GM12875 (cell line): ENCODE measurements around the gene CNTNAP2.

ENCODE experiments used
- H3K4me3 ChIP-seq: one replicate; pipeline ENCODE4 v1.5.1; 2011; ENCODE audit warnings: low read depth, low read length, control low read depth
- TF ChIP-seq, protein P1 (sequence below): IDR thresholded peaks from 2 replicates; pipeline ENCODE4 v1.5.1; 2011; ENCODE audit warnings: low read depth, mild to moderate bottlenecking, control low read depth, inconsistent platforms, low read length, moderate library complexity, borderline replicate concordance; ENCODE audit not compliant: insufficient read depth

The CNTNAP2 gene

DNA sequence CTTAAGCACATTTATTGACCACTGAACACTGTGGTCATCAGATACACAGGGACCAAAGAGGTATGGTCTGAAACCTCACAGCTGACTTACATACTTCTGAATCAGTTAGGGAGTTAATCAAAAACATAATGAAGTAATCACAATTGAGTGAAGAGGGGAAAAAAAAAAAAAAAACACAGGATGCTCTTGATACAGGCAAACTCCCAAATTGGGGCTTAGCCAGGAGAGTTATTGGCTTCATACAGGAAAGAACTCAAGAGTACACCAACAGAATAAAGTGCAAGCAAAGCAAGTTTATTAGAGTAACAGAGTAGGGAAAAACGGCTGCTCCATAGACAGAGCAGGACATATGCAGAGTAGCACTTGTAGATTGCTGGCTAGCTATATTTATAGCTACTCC lies 917.0 kb downstream of the CNTNAP2 start:
- TF ChIP-seq, protein P1, sequence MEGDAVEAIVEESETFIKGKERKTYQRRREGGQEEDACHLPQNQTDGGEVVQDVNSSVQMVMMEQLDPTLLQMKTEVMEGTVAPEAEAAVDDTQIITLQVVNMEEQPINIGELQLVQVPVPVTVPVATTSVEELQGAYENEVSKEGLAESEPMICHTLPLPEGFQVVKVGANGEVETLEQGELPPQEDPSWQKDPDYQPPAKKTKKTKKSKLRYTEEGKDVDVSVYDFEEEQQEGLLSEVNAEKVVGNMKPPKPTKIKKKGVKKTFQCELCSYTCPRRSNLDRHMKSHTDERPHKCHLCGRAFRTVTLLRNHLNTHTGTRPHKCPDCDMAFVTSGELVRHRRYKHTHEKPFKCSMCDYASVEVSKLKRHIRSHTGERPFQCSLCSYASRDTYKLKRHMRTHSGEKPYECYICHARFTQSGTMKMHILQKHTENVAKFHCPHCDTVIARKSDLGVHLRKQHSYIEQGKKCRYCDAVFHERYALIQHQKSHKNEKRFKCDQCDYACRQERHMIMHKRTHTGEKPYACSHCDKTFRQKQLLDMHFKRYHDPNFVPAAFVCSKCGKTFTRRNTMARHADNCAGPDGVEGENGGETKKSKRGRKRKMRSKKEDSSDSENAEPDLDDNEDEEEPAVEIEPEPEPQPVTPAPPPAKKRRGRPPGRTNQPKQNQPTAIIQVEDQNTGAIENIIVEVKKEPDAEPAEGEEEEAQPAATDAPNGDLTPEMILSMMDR, result no peak

DNA sequence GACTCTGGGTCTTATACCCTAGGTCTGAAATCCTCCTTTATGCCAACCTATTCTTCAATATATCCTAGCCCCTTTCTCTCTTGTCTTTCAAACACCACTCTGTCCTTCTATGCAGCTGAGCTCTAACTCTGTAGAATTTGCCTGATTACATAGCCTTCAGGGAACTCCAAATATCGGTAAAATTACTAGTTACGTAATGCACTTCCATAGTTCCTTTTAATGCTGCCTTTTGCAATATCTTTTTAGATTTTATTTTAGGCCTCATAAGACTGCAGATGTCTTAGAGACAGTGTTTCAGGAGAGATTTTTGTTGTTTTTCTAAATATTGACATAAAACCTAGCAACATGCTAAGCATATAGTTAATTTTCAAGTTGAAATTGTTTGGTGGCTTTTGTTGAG lies 924.8 kb downstream of the CNTNAP2 start:
- H3K4me3 ChIP-seq, result no peak overlapping the region
- TF ChIP-seq, protein P1, result no peak

More for the DNA sequence above, 917.0 kb downstream of the CNTNAP2 start:
- no peak overlapping the region for H3K4me3 ChIP-seq

DNA sequence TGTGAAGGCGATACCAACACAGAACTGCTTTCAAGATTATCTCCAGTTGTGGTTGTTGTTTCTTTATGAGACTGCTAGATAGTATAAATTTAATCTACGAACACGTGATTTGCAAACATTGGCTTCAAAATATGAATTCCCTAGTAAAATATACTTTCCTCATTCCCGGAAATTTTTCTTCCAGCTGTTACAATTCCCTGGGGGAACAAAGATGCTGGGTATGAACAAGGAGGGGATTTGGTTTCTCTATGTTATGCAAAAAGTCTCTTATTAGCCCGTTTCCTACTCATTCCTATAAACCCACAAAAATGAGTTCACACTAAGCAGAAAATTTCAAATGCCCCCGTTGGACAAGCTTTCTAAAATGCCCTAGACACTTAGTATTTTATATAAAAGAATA lies 928.3 kb downstream of the CNTNAP2 start:
- TF ChIP-seq, protein P1, result no peak
- H3K4me3 ChIP-seq, result no peak overlapping the region

DNA sequence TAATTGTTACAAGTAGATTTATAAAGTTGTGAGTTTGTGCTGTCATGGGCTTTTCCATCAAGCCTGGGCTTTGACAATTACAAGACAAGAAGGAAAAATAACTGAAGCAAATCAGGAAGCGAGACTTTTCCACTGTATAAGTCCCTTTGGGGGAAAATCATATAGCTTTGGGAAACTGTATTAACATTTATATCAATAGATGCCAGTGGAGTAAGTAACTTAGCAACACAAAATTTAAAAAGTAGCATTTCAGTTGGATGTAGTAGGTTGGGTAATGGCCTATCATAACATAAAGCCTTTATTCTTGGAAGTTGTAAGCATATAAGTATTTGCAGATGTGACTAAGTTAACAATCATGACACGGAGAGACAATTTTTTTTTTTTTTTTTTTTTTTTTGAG lies 931.1 kb downstream of the CNTNAP2 start:
- TF ChIP-seq, protein P1, result no peak
- H3K4me3 ChIP-seq, result no peak overlapping the region

DNA sequence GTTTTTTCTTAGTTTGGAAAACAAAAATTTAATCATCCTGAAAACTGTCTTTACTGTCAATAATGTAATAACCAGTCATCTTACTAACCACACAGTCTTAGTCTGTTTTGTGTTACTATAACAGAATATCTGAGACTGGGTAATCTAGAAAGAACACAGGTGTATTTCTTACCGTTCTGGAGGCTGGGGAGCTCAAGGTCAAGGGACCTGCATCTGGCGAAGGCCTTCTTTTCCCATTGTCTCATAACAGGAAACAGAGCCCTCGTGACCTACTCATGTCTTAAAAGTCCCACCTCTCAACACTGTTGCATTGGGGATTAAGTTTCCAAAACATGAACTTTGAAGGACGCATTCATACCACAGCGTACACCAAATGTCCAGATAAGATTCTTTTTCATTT lies 932.3 kb downstream of the CNTNAP2 start:
- no peak overlapping the region for H3K4me3 ChIP-seq
- TF ChIP-seq, protein P1, result no peak

DNA sequence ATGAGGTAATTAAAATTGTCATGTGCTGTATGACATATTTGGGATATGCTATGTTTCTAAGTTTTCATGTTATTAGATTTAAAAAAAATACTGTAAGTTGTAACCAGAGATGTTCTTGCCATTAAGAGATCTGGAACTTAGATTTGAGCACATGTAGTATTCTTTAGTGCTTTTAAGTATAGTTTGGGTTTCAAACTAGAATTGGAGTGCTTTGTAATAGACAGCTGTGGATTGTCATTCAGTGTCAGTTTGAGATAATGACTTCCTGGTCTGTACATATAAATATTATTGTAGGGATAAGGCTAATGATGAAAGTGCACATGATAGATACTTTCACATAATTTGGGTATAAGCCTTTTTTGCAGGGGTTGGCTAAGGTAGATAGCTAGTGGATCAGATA lies 936.2 kb downstream of the CNTNAP2 start:
- H3K4me3 ChIP-seq, result no peak overlapping the region
- TF ChIP-seq, protein P1, result no peak

DNA sequence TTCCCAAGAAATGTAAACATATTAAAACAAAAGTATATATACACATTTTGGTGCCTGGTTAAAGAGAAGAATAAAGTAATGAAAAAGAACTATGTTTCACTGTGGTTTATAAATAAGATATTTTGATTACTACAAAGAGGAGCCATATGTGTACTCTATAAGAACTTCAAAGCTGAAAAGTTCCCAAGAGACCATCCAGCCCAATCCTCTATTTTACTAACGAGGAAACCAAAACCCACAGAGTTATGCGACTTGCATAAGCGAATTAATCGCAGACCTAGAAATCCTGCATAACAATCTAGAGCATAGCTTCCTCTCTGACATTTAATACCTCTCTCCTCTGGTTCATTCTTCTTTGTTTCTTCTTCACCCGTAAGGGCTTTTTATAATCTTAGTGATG lies 937.1 kb downstream of the CNTNAP2 start:
- no peak overlapping the region for H3K4me3 ChIP-seq
- TF ChIP-seq, protein P1, result no peak
